Pancreas (tissue), 10 donors: Measurements from ENCODE around the gene KCNK2. TPM values are rescaled to one million over a fixed set of nuclear protein-coding genes. Genes with fewer than 3 reads are reported as not detected.

Experiments
- ATAC-seq, 4 donors: fragments of 200-7000 bp; cut with Tn5 transposase; one replicate each; pipeline versions ENCODE4 v1.8.0 to v1.9.1; 2020; ENCODE audit warnings: mild to moderate bottlenecking in 4 of 4, moderate library complexity in 4 of 4
- DNase-seq, 6 donors: peaks; one replicate each; pipeline ENCODE4 v3.0.0-alpha.2; 2020
- FAIRE-seq: peaks from 2 replicates; lab custom pipeline; 2012; peaks lifted over from hg19 to GRCh38; lab: Jason Lieb, UNC
- H3K27ac ChIP-seq, 4 donors: fragments of 200-600 bp; sonication (generic); 1 replicate in 3 of 4; 2 replicates in 1 of 4; pipeline versions ENCODE4 v1.5.0 to v1.8.0; 2020
- H3K27me3 ChIP-seq, 4 donors: fragments of 200-600 bp; one replicate each; pipeline ENCODE4 v1.8.0; 2021
- H3K36me3 ChIP-seq, 3 donors: fragments of 200-600 bp; sonication (generic) in 1 of 3; one replicate each; pipeline versions ENCODE4 v1.5.0 to v1.8.0; 2020 to 2021
- H3K4me1 ChIP-seq, 3 donors: fragments of 200-600 bp; one replicate each; pipeline ENCODE4 v1.8.0; 2021
- H3K4me3 ChIP-seq, 4 donors: fragments of 200-600 bp; sonication (generic) in 2 of 4; one replicate each; pipeline versions ENCODE4 v1.5.0 to v1.8.0; 2020 to 2021
- H3K9me3 ChIP-seq, 4 donors: fragments of 200-600 bp; one replicate each; pipeline ENCODE4 v1.8.0; 2021
- WGBS, 2 donors: extraction: QIAGEN DNeasy Blood & Tissue Kit; methylation state at CpG; one replicate each; pipeline ENCODE4 v1.1.7; 2013; 5-methylcytosine and 5-hydroxymethylcytosine counted together
- intact Hi-C, 3 donors: fragments of 100-400 bp; cut with DNase I; formaldehyde crosslinking; loops; one replicate each; pipeline versions ENCODE4 v1.11.1 to v1.14.2; 2022
- polyA plus RNA-seq, 2 donors: library from polyadenylated mRNA; stranded (reverse); fragments of 200-250 nt; gene quantifications; one replicate each; pipeline ENCODE4 v1.2.3, GENCODE V29; 2013
- total RNA-seq, 6 donors: library from RNA; stranded (reverse); fragmentation: NEBNext Ultra II Directional in 4 of 6; extraction: Animal tissue kit (Norgen Biotek cat#: 25700) in 4 of 6; gene quantifications; one replicate each; pipeline versions ENCODE4 v1.2.1 to v1.2.4, GENCODE V29; 2021 to 2023
- TF ChIP-seq, protein P1 (sequence below), 4 donors: fragments of 200-600 bp; sonication (generic) in 3 of 4; IDR thresholded peaks; one replicate each; pipeline versions ENCODE4 v1.5.0 to v1.8.0; 2021; ENCODE audit warnings: antibody characterized with exemption in 4 of 4
- donor health status: healthy with polysubstance abuse.
- donor health status: DM: no; HTN: no; CAD: no; lungs with moderate emphysema.
- donor health status: DM: no; HTN: no; CAD: no.
- donor health status: control.
- donor health status: control.
- donor health status: Bipolar disorder and iron deficiency.
- donor health status: DM: yes; HTN: yes; CAD: no.
- donor health status: DM: no; HTN: no; CAD: no.
- donor health status: DM: no; HTN: no; CAD: no.
- donor health status: DM: yes; HTN: yes; CAD: no.

KCNK2 gene
- total and polyA plus RNA-seq, 8 donors = 0.12 to 2.4 (median 0.57) TPM

DNA sequence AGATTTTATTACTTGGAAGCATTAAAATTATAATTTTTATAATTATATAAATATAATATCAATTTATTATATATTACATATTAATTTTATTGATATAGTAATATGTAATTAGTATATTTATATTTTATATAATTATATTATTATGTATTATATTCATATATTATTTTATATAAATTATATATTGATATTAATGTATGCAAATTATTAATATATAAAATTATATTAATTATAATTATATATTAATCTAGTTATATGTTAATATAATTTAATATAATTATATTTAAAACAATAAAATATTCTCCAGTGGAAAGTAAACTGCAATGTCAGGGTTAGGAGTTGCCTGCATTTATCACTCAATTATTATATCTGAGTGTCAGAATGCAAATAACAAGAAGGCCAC, 48.8 kb downstream of the KCNK2 start:
- intact Hi-C loops = no loop called here
- Histone ChIP-seq H3K4me1 (no peaks in the 10 kb centered on the region), H3K9me3 (no peaks in the 10 kb centered on the region), H3K36me3 (no peaks in the 10 kb centered on the region), H3K4me3 (no peak overlapping the region), H3K27me3 (no peaks in the 10 kb centered on the region), H3K27ac (no peak overlapping the region)
- FAIRE-seq = peak; percentile 99
- no peak for ATAC-seq
- DNase-seq = no peak
- TF ChIP-seq, protein P1, sequence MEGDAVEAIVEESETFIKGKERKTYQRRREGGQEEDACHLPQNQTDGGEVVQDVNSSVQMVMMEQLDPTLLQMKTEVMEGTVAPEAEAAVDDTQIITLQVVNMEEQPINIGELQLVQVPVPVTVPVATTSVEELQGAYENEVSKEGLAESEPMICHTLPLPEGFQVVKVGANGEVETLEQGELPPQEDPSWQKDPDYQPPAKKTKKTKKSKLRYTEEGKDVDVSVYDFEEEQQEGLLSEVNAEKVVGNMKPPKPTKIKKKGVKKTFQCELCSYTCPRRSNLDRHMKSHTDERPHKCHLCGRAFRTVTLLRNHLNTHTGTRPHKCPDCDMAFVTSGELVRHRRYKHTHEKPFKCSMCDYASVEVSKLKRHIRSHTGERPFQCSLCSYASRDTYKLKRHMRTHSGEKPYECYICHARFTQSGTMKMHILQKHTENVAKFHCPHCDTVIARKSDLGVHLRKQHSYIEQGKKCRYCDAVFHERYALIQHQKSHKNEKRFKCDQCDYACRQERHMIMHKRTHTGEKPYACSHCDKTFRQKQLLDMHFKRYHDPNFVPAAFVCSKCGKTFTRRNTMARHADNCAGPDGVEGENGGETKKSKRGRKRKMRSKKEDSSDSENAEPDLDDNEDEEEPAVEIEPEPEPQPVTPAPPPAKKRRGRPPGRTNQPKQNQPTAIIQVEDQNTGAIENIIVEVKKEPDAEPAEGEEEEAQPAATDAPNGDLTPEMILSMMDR (IDR thresholded peaks at IDR 0.05) = no peak

DNA sequence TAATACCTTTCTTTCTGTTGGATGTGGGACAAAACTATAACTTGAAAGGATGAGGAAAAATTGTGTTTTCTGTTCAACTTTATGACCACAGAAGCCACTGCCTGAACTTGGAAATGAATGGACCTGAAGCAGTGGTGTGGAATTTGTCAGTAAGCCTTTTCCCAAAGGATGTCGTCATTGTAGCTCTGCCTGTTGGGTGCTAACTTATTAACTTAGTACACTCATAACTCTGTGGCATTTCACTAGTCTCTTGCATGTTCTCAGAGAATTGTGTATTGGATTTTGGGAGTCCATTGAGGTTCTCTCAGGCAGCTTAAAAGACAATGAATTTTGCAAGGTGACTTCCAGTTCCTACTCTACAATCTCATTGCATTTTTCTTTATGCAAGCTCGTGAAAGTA, 49.6 kb downstream of the KCNK2 start:
- Histone ChIP-seq H3K4me3 (no peak overlapping the region), H3K27me3 (no peaks in the 10 kb centered on the region), H3K9me3 (no peaks in the 10 kb centered on the region), H3K36me3 (no peaks in the 10 kb centered on the region), H3K4me1 (no peaks in the 10 kb centered on the region), H3K27ac (no peak overlapping the region)
- FAIRE-seq (no peak), DNase-seq (no peak), ATAC-seq (peak in 3 of 4 donors; percentile 35 to 58 (median 54))
- intact Hi-C loops = no loop called here
- TF ChIP-seq, protein P1 (IDR thresholded peaks at IDR 0.05) = no peak
- 35% methylated on average over 2 of the region's 2 CpGs for WGBS, 2 donors

DNA sequence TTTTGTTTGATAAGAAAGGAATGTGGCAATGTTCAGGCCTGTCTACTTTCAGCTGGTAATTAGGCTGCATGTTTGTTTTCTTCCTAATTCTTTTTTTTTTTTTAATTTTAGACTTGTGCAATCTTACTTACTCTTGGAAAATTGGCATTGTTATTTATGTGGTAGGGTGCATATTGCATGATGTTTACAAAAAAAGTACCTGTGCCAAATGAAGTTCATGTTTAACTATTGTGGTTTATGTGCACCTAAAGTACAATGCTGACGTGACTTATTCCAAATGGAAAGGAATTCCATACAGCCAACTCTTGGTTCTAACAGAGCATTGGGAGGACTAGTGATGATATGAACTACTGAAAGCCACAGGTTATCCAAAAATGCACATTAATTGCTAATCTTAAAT, 51.0 kb downstream of the KCNK2 start:
- FAIRE-seq (no peak), DNase-seq (no peak), ATAC-seq (peak in 3 of 4 donors; percentile 35 to 44 (median 39))
- no peaks in the 10 kb centered on the region for H3K27me3 ChIP-seq
- TF ChIP-seq, protein P1 (IDR thresholded peaks at IDR 0.05) = no peak
- H3K4me3 ChIP-seq = no peak overlapping the region
- WGBS, 2 donors = 27 to 33% methylated on average over 1 of the region's 1 CpG
- no peak overlapping the region for H3K27ac ChIP-seq
- no peaks in the 10 kb centered on the region for H3K4me1 ChIP-seq
- no peaks in the 10 kb centered on the region for H3K36me3 ChIP-seq
- no peaks in the 10 kb centered on the region for H3K9me3 ChIP-seq
- intact Hi-C loops = no loop called here

DNA sequence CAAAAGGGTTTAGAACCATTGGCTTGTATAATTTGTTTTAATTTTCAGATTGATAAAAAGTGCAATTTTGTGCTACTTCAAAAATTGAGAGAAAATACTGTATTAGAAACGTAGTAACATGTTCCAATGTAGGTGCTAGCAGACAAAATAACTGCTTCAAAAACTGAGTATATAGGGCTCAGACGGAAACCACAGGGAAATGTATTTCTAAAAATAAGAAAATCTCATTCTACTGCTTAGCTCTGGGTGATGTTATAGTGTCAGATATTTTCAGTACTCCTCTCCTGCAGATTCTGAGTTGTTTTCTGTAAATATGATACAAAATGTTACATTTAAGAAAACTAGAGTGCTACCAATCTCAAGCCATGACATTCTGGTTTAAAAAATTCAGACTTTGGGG, 55.4 kb downstream of the KCNK2 start:
- ATAC-seq = no peak

DNA sequence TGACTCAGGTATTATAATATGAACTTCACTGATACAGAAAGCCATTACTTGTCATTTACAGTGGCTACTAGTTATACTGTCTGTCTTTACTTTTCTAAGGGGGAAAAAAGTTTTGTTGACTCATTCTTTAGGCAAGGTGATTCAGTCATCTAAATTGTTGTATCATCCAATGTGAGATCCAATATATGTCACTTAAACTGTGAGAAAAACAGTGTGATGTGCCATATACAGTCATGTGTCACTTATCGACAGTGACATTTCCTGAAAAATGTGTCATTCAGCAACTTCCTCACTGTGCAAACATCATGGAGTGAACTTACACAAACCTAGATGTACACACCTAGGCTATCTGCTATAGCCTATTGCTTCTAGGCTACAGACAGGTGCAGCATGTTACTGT, 57.6 kb downstream of the KCNK2 start:
- no peak for FAIRE-seq
- intact Hi-C loops = no loop called here
- Histone ChIP-seq H3K27ac (no peak overlapping the region), H3K4me3 (no peak overlapping the region), H3K36me3 (no peaks in the 10 kb centered on the region), H3K27me3 (no peaks in the 10 kb centered on the region), H3K4me1 (no peaks in the 10 kb centered on the region), H3K9me3 (no peaks in the 10 kb centered on the region)
- no peak for DNase-seq
- TF ChIP-seq, protein P1 (IDR thresholded peaks at IDR 0.05) = no peak
- ATAC-seq = no peak
- 83 to 97% methylated on average over 1 of the region's 1 CpG for WGBS, 2 donors

More for the DNA sequence above, 55.4 kb downstream of the KCNK2 start:
- WGBS, 2 donors = 39 to 47% methylated on average over 2 of the region's 2 CpGs
- FAIRE-seq (no peak), DNase-seq (no peak)
- intact Hi-C loops = no loop called here
- TF ChIP-seq, protein P1 (IDR thresholded peaks at IDR 0.05) = no peak
- Histone ChIP-seq H3K27me3 (no peaks in the 10 kb centered on the region), H3K9me3 (no peaks in the 10 kb centered on the region), H3K36me3 (no peaks in the 10 kb centered on the region), H3K27ac (no peak overlapping the region), H3K4me1 (no peaks in the 10 kb centered on the region), H3K4me3 (no peak overlapping the region)
